Measurements from ENCODE around the gene FAM117A.

- TF ChIP-seq CTCF (IDR thresholded peaks at IDR 0.05; ENCODE audit: poor library complexity) = no peak
- no peak for TF ChIP-seq EZH2phosphoT487 (IDR thresholded peaks at IDR 0.05; ENCODE audit: low read depth, severe bottlenecking, unreplicated experiment)
- no peak for TF ChIP-seq EZH2 (IDR thresholded peaks at IDR 0.05; ENCODE audit: borderline replicate concordance)
These were observed 24.7 kb upstream of the FAM117A start, which contains the start of gene KAT7 for GRCh38 chr17:49788478-49789242.
